ENCODE results near the gene XPC. TPM values are rescaled to one million over a fixed set of nuclear protein-coding genes. Genes with fewer than 3 reads are reported as not detected.

Gene XPC
- polyA plus RNA-seq, 1 of the 3 experiments (the other 2 are of a cell fraction), result 50.0 TPM

GRCh38 chr3:14152233-14152962 is 26.0 kb downstream of the XPC start:
- no peaks in the 10 kb centered on the region for H3K9me3 ChIP-seq
- H3K27me3 ChIP-seq (ENCODE audit: insufficient read depth), result no peaks in the 10 kb centered on the region
- H3K4me2 ChIP-seq, result no peak overlapping the region
- H3K9me2 ChIP-seq, result no peaks in the 10 kb centered on the region
- no peak overlapping the region for H3K9ac ChIP-seq
- 0 out of 2 replicates have a peak, but pooled peaks cover 9% of the 10 kb centered on the region for H4K20me1 ChIP-seq (ENCODE audit: insufficient read depth)
- no peak for DNase-seq
- H3F3A ChIP-seq (replicated peaks; ENCODE audit: insufficient read depth), result no peaks in the 10 kb centered on the region
- peaks cover 47 to 76% of the 10 kb centered on the region in 2 experiments for H3K36me3 ChIP-seq (replicated peaks in 1 of 2; ENCODE audit: control insufficient read depth in 1 of 2, insufficient read depth in 2 of 2, low read length in 1 of 2)
- no peak overlapping the region for H3K27ac ChIP-seq (ENCODE audit: low read depth in 2 of 2, low read length in 1 of 2)
- POLR2A ChIA-PET, result no interaction called here
- H3K4me3 ChIP-seq (ENCODE audit: low read depth in 2 of 2, low read length in 1 of 2), result no peak overlapping the region
- TF ChIP-seq JUND (IDR thresholded peaks at IDR 0.05) (no peak), RAD21 (IDR thresholded peaks at IDR 0.05; ENCODE audit: low read length) (peak; percentile 26; the same call in 1 of the 2 replicates), CTCF (IDR thresholded peaks at IDR 0.05) (peak; percentile 46)
- CTCF ChIA-PET, result interaction anchor here (1.0 to 2.1 kb wide), 5 partner anchors 15 to 256 kb away, joined by 3 to 5 read pairs (median 4); partner anchors contain the start of genes CHCHD4 and TMEM43
- H3K4me1 ChIP-seq (ENCODE audit: control insufficient read depth in 1 of 2, insufficient read depth in 2 of 2, low read depth in 1 of 2, low read length in 1 of 2), result peaks cover 0 to 2% of the 10 kb centered on the region in 2 experiments; a peak in 1 of 4 replicates
- over 99% methylated on average over 9 of the region's 11 CpGs for WGBS (ENCODE audit: low lambda C conversion rate)
- peaks cover 32% of the 10 kb centered on the region; the same call in 1 of the 2 replicates for H3K79me2 ChIP-seq (ENCODE audit: insufficient read depth)
- no peak overlapping the region for H2AFZ ChIP-seq (ENCODE audit: low read depth)

GRCh38 chr3:14151471-14152083 is 26.8 kb downstream of the XPC start:
- ChIA-PET CTCF (interaction anchor here (1.3 to 2.1 kb wide), 4 partner anchors 10 to 255 kb away, joined by 3 to 5 read pairs (median 4); partner anchors contain the start of genes CHCHD4 and TMEM43), POLR2A (no interaction called here)
- Histone ChIP-seq H2AFZ (ENCODE audit: low read depth) (no peak overlapping the region), H3K9me3 (no peaks in the 10 kb centered on the region), H3K27ac (ENCODE audit: low read depth in 2 of 2, low read length in 1 of 2) (no peak overlapping the region), H4K20me1 (ENCODE audit: insufficient read depth) (0 out of 2 replicates have a peak, but pooled peaks cover 9% of the 10 kb centered on the region), H3K36me3 (replicated peaks in 1 of 2; ENCODE audit: control insufficient read depth in 1 of 2, insufficient read depth in 2 of 2, low read length in 1 of 2) (peaks cover 45 to 76% of the 10 kb centered on the region in 2 experiments), H3K4me3 (ENCODE audit: low read depth in 2 of 2, low read length in 1 of 2) (no peak overlapping the region), H3K4me2 (no peak overlapping the region), H3K79me2 (ENCODE audit: insufficient read depth) (peaks cover 26% of the 10 kb centered on the region; the same call in 1 of the 2 replicates), H3K9me2 (no peaks in the 10 kb centered on the region), H3K4me1 (ENCODE audit: control insufficient read depth in 1 of 2, insufficient read depth in 2 of 2, low read depth in 1 of 2, low read length in 1 of 2) (peaks cover 0 to 2% of the 10 kb centered on the region in 2 experiments; a peak in 1 of 4 replicates), H3K27me3 (ENCODE audit: insufficient read depth) (no peaks in the 10 kb centered on the region), H3K9ac (no peak overlapping the region), H3F3A (replicated peaks; ENCODE audit: insufficient read depth) (no peaks in the 10 kb centered on the region)
- TF ChIP-seq IRF3 (IDR thresholded peaks at IDR 0.05; ENCODE audit: low read depth, low read length), result no peak
- no peak for TF ChIP-seq EZH2phosphoT487 (IDR thresholded peaks at IDR 0.05; ENCODE audit: borderline replicate concordance, low read depth)
- 93% methylated on average over 11 of the region's 12 CpGs for WGBS (ENCODE audit: low lambda C conversion rate)
- no peak for DNase-seq

Data from SK-N-SH (cell line).